Measurements from ENCODE around the gene CNPY1. TPM values are rescaled to one million over a fixed set of nuclear protein-coding genes. Genes with fewer than 3 reads are reported as not detected.

Gene CNPY1
- total RNA-seq, 1 donor from 2014 or later = not detected

DNA sequence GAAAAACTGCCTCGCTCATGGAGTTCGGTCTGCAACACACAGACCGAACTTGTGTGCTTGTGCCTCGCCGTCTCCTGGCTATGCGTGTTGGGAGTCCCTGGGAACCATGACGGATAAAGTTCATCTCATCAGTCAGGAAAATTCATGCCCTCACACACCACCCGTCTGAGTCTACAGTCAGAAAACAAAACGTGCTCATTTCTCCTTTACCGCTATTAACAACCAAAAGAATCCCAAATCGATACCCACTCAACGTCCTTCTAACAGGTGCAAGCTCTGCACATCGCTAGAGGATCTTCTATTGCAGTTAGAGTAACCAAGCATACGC is 13.6 kb downstream of the CNPY1 start:
- TF ChIP-seq, protein P1, sequence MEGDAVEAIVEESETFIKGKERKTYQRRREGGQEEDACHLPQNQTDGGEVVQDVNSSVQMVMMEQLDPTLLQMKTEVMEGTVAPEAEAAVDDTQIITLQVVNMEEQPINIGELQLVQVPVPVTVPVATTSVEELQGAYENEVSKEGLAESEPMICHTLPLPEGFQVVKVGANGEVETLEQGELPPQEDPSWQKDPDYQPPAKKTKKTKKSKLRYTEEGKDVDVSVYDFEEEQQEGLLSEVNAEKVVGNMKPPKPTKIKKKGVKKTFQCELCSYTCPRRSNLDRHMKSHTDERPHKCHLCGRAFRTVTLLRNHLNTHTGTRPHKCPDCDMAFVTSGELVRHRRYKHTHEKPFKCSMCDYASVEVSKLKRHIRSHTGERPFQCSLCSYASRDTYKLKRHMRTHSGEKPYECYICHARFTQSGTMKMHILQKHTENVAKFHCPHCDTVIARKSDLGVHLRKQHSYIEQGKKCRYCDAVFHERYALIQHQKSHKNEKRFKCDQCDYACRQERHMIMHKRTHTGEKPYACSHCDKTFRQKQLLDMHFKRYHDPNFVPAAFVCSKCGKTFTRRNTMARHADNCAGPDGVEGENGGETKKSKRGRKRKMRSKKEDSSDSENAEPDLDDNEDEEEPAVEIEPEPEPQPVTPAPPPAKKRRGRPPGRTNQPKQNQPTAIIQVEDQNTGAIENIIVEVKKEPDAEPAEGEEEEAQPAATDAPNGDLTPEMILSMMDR (IDR thresholded peaks at IDR 0.05) = no peak
- Mint-ChIP-seq H3K27me3 (ENCODE audit: unreplicated experiment) (peaks cover 66% of the 10 kb centered on the region), H3K4me1 (ENCODE audit: unreplicated experiment) (peaks cover 5% of the 10 kb centered on the region), H3K9me3 (ENCODE audit: unreplicated experiment) (no peaks in the 10 kb centered on the region), H3K27ac (ENCODE audit: unreplicated experiment) (no peak overlapping the region), H3K36me3 (ENCODE audit: unreplicated experiment) (no peaks in the 10 kb centered on the region), H3K4me3 (ENCODE audit: unreplicated experiment) (no peak overlapping the region)
- no peak for DNase-seq (ENCODE audit: extremely low spot score, unreplicated experiment)

DNA sequence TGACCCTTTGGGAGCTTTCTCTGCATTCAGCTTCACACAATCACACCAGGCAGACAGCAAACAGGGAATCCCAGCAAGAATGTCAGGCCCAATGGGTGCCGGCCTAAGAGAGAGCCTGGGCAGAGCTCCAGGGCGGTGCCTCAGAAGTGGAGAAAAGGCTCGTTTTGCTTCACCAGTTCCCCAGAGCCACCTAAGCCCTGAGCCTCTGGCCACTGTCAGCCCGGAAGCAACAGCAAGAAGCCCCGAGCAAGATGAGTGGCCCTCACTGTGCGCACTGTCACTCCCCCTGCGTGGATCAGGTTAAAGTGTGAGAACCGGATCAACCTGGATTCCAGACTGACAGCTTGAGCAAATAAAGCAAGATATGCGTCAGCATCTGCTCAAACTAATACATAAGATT is 14.7 kb downstream of the CNPY1 start:
- Mint-ChIP-seq H3K4me1 (ENCODE audit: unreplicated experiment) (peaks cover 5% of the 10 kb centered on the region), H3K27me3 (ENCODE audit: unreplicated experiment) (peaks cover 61% of the 10 kb centered on the region), H3K36me3 (ENCODE audit: unreplicated experiment) (no peaks in the 10 kb centered on the region), H3K27ac (ENCODE audit: unreplicated experiment) (no peak overlapping the region), H3K4me3 (ENCODE audit: unreplicated experiment) (no peak overlapping the region), H3K9me3 (ENCODE audit: unreplicated experiment) (no peaks in the 10 kb centered on the region)
- DNase-seq (ENCODE audit: extremely low spot score, unreplicated experiment) = no peak
- TF ChIP-seq, protein P1 (IDR thresholded peaks at IDR 0.05) = no peak

DNA sequence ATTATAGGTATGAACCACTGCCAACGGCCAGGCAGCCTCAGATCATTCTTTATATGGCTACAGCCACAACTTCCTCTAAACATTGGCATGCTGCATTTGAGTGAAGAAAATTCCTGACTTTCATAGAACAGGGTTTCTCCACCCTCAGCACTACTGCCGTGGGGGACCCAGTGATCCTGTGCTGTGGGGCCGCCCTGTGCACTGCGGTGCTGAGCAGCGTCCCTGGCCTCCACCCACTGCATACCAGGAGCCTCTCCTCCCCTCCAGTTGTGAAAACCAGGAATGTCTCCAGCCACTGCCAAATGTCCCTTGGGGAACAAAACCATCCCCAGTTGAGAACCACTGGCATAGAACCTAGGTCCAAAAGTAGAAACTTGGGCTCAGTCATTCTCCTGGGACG is 15.8 kb downstream of the CNPY1 start:
- Mint-ChIP-seq H3K27ac (ENCODE audit: unreplicated experiment) (no peak overlapping the region), H3K4me1 (ENCODE audit: unreplicated experiment) (peaks cover 5% of the 10 kb centered on the region), H3K36me3 (ENCODE audit: unreplicated experiment) (no peaks in the 10 kb centered on the region), H3K4me3 (ENCODE audit: unreplicated experiment) (no peak overlapping the region), H3K9me3 (ENCODE audit: unreplicated experiment) (no peaks in the 10 kb centered on the region), H3K27me3 (ENCODE audit: unreplicated experiment) (peaks cover 56% of the 10 kb centered on the region)
- TF ChIP-seq, protein P1 (IDR thresholded peaks at IDR 0.05) = no peak
- no peak for DNase-seq (ENCODE audit: extremely low spot score, unreplicated experiment)

DNA sequence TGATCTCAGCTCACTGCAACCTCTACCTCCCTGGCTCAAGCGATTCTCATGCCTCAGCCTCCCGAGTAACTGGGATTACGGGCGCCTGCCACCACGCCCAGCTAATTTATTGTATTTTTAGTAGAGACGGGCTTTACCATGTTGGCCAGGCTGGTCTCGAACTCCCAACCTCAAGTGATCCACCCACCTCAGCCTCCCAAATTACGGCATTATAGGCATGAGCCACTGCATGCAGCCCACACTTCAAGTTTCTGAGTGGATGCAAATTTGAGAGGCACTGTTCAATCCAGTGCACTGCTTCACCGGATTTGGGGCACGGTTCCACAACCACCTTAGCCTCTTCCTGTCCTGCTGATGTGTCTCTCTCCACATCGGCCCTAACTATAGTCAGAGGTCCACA is 16.5 kb downstream of the CNPY1 start:
- H3K27me3 Mint-ChIP-seq (ENCODE audit: unreplicated experiment) = peaks cover 57% of the 10 kb centered on the region

DNA sequence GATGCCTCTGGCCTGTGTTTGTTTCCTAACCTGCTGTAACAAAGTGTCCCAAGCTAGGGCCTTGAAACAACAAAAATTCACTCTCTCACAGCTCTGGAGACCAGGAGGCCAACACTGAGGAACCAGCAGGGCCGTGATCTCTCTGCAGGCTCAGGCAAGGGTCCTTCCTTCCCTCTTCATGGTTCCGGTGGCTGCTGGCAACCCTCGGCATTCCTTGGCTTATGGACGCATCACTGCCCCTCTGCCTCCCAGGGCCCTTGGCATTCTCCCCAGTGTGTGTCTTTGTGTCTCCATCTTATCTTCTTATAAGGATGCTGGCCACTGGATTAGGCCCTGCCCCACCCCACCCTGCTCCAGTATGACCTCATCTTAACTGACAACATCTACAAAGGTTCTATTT is 17.0 kb downstream of the CNPY1 start:
- Mint-ChIP-seq H3K4me1 (ENCODE audit: unreplicated experiment) (peaks cover 5% of the 10 kb centered on the region), H3K36me3 (ENCODE audit: unreplicated experiment) (no peaks in the 10 kb centered on the region), H3K9me3 (ENCODE audit: unreplicated experiment) (no peaks in the 10 kb centered on the region), H3K4me3 (ENCODE audit: unreplicated experiment) (no peak overlapping the region), H3K27ac (ENCODE audit: unreplicated experiment) (no peak overlapping the region), H3K27me3 (ENCODE audit: unreplicated experiment) (peaks cover 52% of the 10 kb centered on the region)
- no peak for DNase-seq (ENCODE audit: extremely low spot score, unreplicated experiment)
- TF ChIP-seq, protein P1 (IDR thresholded peaks at IDR 0.05) = no peak

More for the DNA sequence above, 16.5 kb downstream of the CNPY1 start:
- Mint-ChIP-seq H3K27ac (ENCODE audit: unreplicated experiment) (no peak overlapping the region), H3K36me3 (ENCODE audit: unreplicated experiment) (no peaks in the 10 kb centered on the region), H3K4me1 (ENCODE audit: unreplicated experiment) (peaks cover 5% of the 10 kb centered on the region), H3K9me3 (ENCODE audit: unreplicated experiment) (no peaks in the 10 kb centered on the region), H3K4me3 (ENCODE audit: unreplicated experiment) (no peak overlapping the region)
- no peak for DNase-seq (ENCODE audit: extremely low spot score, unreplicated experiment)
- TF ChIP-seq, protein P1 (IDR thresholded peaks at IDR 0.05) = no peak

All from osteocyte (in vitro differentiated cells).